Activated CD8-positive, alpha-beta T cell treated with anti-CD3 and anti-CD28 coated beads for 36 hours (primary cell): ENCODE results near the gene MAP3K19. TPM values are rescaled to one million over a fixed set of nuclear protein-coding genes. Genes with fewer than 3 reads are reported as not detected.
"Not testable (repeated sequence)": the region's sequence is repeated elsewhere in the genome, so short reads cannot be mapped to it uniquely, and the experiment has no call there.

Experiments used
- ATAC-seq: fragments of 200-7000 bp; cut with Tn5 transposase; one replicate; pipeline ENCODE4 v1.10.0; 2021; ENCODE audit warnings: mild to moderate bottlenecking, moderate library complexity
- CTCF ChIA-PET: fragments of 350-600 bp; sonication (Branson Sonifier 250); formaldehyde crosslinking; loops from one replicate; lab custom pipeline; 2021; ENCODE audit warnings: antibody characterized with exemption; lab: Charles Lee
- POLR2A ChIA-PET: fragments of 350-600 bp; sonication (Branson Sonifier 250); formaldehyde crosslinking; loops from one replicate; lab custom pipeline; 2021; ENCODE audit warnings: antibody characterized with exemption; lab: Charles Lee
- DNase-seq: peaks from one replicate; pipeline ENCODE4 v3.0.0-alpha.2; 2020
- H3K27ac Mint-ChIP-seq: one replicate; pipeline ENCODE4 v1.8.0; 2021; ENCODE audit warnings: mild to moderate bottlenecking, mixed read lengths
- H3K27me3 Mint-ChIP-seq: one replicate; pipeline ENCODE4 v1.8.0; 2021; ENCODE audit warnings: mixed read lengths
- H3K36me3 Mint-ChIP-seq: one replicate; pipeline ENCODE4 v1.8.0; 2021; ENCODE audit warnings: low read depth, mixed read lengths
- H3K4me1 Mint-ChIP-seq: one replicate; pipeline ENCODE4 v1.8.0; 2021; ENCODE audit warnings: low read depth, mixed read lengths
- H3K4me3 Mint-ChIP-seq: one replicate; pipeline ENCODE4 v1.8.0; 2021; ENCODE audit warnings: mild to moderate bottlenecking, moderate library complexity, mixed read lengths
- H3K9me3 Mint-ChIP-seq: one replicate; pipeline ENCODE4 v1.8.0; 2021; ENCODE audit warnings: mixed read lengths
- intact Hi-C: fragments of 100-400 bp; cut with micrococcal nuclease; formaldehyde crosslinking; loops from one replicate; pipeline ENCODE4 v1.10.0; 2022
- total RNA-seq, 2 experiments: library from RNA; stranded (reverse); gene quantifications; one replicate each; pipeline ENCODE4 v1.2.3, GENCODE V29; 2021
- TF ChIP-seq, protein P1 (sequence below): fragments of 200-600 bp; IDR thresholded peaks from one replicate; pipeline ENCODE4 v1.8.0; 2022; ENCODE audit warnings: antibody characterized with exemption, mild to moderate bottlenecking

Gene MAP3K19
- total RNA-seq, 2 experiments from 2014 or later, result not detected

DNA sequence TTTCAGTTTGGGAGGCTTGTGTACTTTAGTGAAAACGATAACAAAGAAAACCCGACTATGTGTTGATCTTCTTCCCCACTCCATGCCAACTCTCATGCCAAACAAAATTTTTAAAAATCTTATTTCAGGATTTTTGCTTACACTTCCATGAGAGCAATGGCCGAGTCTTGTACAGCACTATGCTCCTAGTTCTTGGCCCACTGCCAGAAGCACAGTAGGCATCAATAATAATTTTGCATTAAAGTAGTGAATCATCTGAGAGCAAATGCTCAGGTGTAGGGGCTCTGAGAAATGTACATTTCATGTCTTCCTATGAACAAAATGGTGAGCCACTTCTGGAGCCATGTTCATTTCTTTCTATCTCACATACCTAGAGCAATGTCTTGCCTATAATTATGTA, 62.2 kb downstream of the MAP3K19 start:
- ChIA-PET CTCF (no interaction called here), POLR2A (no interaction called here)
- DNase-seq (no peak), ATAC-seq (no peak)
- H3K9me3 Mint-ChIP-seq, result peaks cover 4% of the 10 kb centered on the region
- H3K36me3 Mint-ChIP-seq, result peaks cover 1% of the 10 kb centered on the region
- peaks cover 4% of the 10 kb centered on the region for H3K27me3 Mint-ChIP-seq
- H3K4me3 Mint-ChIP-seq, result no peak overlapping the region
- intact Hi-C loops, result no loop called here
- TF ChIP-seq, protein P1, sequence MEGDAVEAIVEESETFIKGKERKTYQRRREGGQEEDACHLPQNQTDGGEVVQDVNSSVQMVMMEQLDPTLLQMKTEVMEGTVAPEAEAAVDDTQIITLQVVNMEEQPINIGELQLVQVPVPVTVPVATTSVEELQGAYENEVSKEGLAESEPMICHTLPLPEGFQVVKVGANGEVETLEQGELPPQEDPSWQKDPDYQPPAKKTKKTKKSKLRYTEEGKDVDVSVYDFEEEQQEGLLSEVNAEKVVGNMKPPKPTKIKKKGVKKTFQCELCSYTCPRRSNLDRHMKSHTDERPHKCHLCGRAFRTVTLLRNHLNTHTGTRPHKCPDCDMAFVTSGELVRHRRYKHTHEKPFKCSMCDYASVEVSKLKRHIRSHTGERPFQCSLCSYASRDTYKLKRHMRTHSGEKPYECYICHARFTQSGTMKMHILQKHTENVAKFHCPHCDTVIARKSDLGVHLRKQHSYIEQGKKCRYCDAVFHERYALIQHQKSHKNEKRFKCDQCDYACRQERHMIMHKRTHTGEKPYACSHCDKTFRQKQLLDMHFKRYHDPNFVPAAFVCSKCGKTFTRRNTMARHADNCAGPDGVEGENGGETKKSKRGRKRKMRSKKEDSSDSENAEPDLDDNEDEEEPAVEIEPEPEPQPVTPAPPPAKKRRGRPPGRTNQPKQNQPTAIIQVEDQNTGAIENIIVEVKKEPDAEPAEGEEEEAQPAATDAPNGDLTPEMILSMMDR, result no peak
- no peak overlapping the region for H3K27ac Mint-ChIP-seq
- H3K4me1 Mint-ChIP-seq, result no peaks in the 10 kb centered on the region

DNA sequence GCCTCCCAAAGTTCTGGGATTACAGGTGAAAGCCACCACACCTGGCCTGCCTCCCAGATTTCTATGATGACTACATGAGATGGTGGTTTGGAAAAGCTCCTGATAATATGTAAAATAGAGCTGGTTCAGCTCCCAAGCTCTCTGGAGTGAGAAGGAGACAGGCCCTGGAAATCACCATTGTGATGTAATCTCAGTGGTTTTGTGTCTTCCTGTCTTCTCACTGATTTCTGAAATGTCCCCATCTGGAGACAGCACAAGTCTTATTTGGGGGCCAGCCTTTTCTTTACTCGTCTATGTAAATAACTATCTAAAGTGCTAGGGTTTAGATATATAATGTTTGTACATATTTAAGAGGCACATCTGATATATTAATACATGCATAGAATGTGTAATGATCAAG, 64.6 kb downstream of the MAP3K19 start:
- ChIA-PET POLR2A (no interaction called here), CTCF (interaction anchor here (1.2 kb wide), 1 partner anchor 21 kb away, joined by 3 read pairs; no protein-coding TSS in a partner anchor)
- intact Hi-C loops, result no loop called here

DNA sequence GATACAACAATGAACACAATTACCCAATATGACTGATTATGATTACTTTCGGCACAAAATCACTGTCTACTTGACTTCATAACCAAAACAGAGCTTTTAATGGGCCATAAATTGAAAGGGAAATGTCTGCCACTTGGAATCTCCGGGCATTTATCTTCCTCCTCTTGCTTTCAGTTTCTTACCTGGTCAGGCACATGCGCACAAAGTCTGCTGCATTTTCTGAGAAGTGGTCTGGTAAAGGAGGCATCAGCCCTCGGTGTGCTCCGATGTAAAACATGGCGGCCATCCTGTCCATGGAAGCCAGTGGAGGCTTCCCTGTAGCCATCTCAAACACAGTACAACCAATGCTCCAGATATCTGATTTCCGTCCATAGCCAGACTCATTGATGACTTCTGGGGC, 66.6 kb downstream of the MAP3K19 start:
- Mint-ChIP-seq H3K27me3 (peaks cover 3% of the 10 kb centered on the region), H3K36me3 (peaks cover 1% of the 10 kb centered on the region), H3K4me1 (no peaks in the 10 kb centered on the region), H3K27ac (no peak overlapping the region), H3K4me3 (no peak overlapping the region), H3K9me3 (peaks cover 4% of the 10 kb centered on the region)
- ATAC-seq, result no peak
- POLR2A ChIA-PET, result no interaction called here
- DNase-seq, result no peak
- TF ChIP-seq, protein P1, result no peak
- intact Hi-C loops, result no loop called here
- CTCF ChIA-PET, result no interaction called here

More for the DNA sequence above, 64.6 kb downstream of the MAP3K19 start:
- H3K36me3 Mint-ChIP-seq, result peaks cover 1% of the 10 kb centered on the region
- peaks cover 4% of the 10 kb centered on the region for H3K9me3 Mint-ChIP-seq
- no peak overlapping the region for H3K27ac Mint-ChIP-seq
- DNase-seq (no peak), ATAC-seq (no peak)
- H3K27me3 Mint-ChIP-seq, result peaks cover 3% of the 10 kb centered on the region
- no peaks in the 10 kb centered on the region for H3K4me1 Mint-ChIP-seq
- TF ChIP-seq, protein P1, result no peak
- H3K4me3 Mint-ChIP-seq, result no peak overlapping the region

DNA sequence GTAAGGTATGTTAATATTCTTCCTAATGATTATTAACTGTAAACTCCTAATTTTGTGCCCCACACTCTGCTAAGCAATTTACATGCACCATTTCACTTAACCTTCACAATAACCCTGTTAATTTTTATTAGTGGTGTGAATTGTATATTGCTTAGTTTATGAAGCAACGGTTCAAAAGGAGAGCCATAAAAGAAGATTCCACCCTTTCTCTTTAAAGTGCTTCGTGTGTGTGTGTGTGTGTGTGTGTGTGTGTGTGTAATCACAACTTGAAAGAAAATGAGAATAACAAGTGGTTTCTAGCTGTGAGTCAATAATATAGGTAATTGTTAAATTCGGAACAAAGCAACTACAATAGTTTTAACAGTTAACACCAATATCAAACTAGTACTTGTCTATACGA, 68.0 kb downstream of the MAP3K19 start:
- TF ChIP-seq, protein P1, result no peak
- H3K4me3 Mint-ChIP-seq, result no peak overlapping the region
- H3K27me3 Mint-ChIP-seq, result peaks cover 3% of the 10 kb centered on the region
- POLR2A ChIA-PET, result interaction anchor here (0.6 to 0.8 kb wide), 2 partner anchors 552 to 645 kb away, joined by 3 read pairs; partner anchors contain the start of genes R3HDM1 and ZRANB3
- H3K27ac Mint-ChIP-seq, result no peak overlapping the region
- DNase-seq, result no peak
- intact Hi-C loops, result no loop called here
- H3K4me1 Mint-ChIP-seq, result peaks cover 5% of the 10 kb centered on the region
- H3K9me3 Mint-ChIP-seq, result peaks cover 13% of the 10 kb centered on the region
- H3K36me3 Mint-ChIP-seq, result peaks cover 7% of the 10 kb centered on the region
- CTCF ChIA-PET, result interaction anchor here (1.9 kb wide), 1 partner anchor 25 kb away, joined by 7 read pairs; no protein-coding TSS in a partner anchor
- ATAC-seq, result no peak

DNA sequence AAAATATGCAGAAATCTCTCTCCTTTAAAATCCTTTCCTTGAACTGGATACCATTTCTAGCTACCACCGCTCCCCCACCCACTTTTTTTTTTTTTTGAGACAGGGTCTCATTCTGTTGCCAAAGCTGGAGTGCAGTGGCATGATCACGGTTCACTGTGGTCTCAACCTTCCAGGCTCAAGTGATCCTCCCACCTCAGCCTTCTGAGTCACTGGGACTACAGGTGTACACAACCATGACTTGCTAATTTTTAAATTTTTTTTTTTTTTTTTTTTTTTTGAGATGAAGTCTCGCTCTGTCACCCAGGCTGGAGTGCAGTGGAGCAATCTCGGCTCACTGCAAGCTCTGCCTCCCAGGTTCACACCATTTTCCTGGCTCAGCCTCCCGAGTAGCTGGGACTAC, 70.1 kb downstream of the MAP3K19 start:
- H3K27ac Mint-ChIP-seq, DNase-seq, POLR2A ChIA-PET, H3K4me3 Mint-ChIP-seq, H3K27me3 Mint-ChIP-seq, intact Hi-C loops, ATAC-seq: not testable (repeated sequence)
- Mint-ChIP-seq H3K4me1 (peaks cover 16% of the 10 kb centered on the region), H3K9me3 (peaks cover 15% of the 10 kb centered on the region), H3K36me3 (peaks cover 13% of the 10 kb centered on the region)
- CTCF ChIA-PET, result interaction anchor here (1.8 to 1.9 kb wide), 2 partner anchors 11 to 27 kb away, joined by 5 to 7 read pairs; no protein-coding TSS in a partner anchor
